Hepatocyte (in vitro differentiated cells): ENCODE measurements around the gene USP1. TPM values are rescaled to one million over a fixed set of nuclear protein-coding genes. Genes with fewer than 3 reads are reported as not detected.
A peak's percentile ranks its signal among the peaks of the same experiment; 100 is the strongest.

Experiments used
- DNase-seq: peaks from one replicate; pipeline ENCODE4 v3.0.0-alpha.2; 2016; ENCODE audit warnings: low spot score
- H2AFZ ChIP-seq: fragments of 200-600 bp; sonication (generic); 2 replicates; pipeline ENCODE4 v1.6.0; 2016; ENCODE audit warnings: antibody characterized with exemption, mild to moderate bottlenecking
- H3K27ac ChIP-seq: fragments of 200-600 bp; sonication (generic); 2 replicates; pipeline ENCODE4 v1.5.1; 2016; ENCODE audit warnings: mild to moderate bottlenecking
- H3K27me3 ChIP-seq: fragments of 200-600 bp; sonication (generic); 2 replicates; pipeline ENCODE4 v1.6.1; 2016
- H3K36me3 ChIP-seq: fragments of 200-600 bp; sonication (generic); replicated peaks from 2 replicates; pipeline ENCODE4 v1.5.1; 2016; ENCODE audit warnings: low read depth; ENCODE audit not compliant: insufficient read depth
- H3K4me1 ChIP-seq: fragments of 200-600 bp; sonication (generic); 2 replicates; pipeline ENCODE4 v1.5.1; 2016; ENCODE audit warnings: mild to moderate bottlenecking, moderate library complexity; ENCODE audit not compliant: insufficient read depth
- H3K4me2 ChIP-seq: fragments of 200-600 bp; sonication (generic); 2 replicates; pipeline ENCODE4 v1.6.0; 2016
- H3K4me3 ChIP-seq: fragments of 200-600 bp; sonication (generic); 2 replicates; pipeline ENCODE4 v1.5.1; 2016; ENCODE audit warnings: mild to moderate bottlenecking
- H3K79me2 ChIP-seq: fragments of 200-600 bp; sonication (generic); 2 replicates; pipeline ENCODE4 v1.6.0; 2017; ENCODE audit warnings: mild to moderate bottlenecking
- H3K9me2 ChIP-seq: fragments of 200-600 bp; sonication (generic); replicated peaks from 2 replicates; pipeline ENCODE4 v1.6.0; 2017; ENCODE audit warnings: mild to moderate bottlenecking; ENCODE audit not compliant: insufficient read depth
- H3K9me3 ChIP-seq: fragments of 200-600 bp; sonication (generic); 2 replicates; pipeline ENCODE4 v1.5.1; 2016; ENCODE audit warnings: low read depth, mild to moderate bottlenecking
- H4K20me1 ChIP-seq: fragments of 200-600 bp; sonication (generic); 2 replicates; pipeline ENCODE4 v1.6.0; 2016; ENCODE audit warnings: mild to moderate bottlenecking; ENCODE audit not compliant: insufficient read depth, poor library complexity, severe bottlenecking
- CTCF ChIP-seq: fragments of 200-600 bp; sonication (generic); IDR thresholded peaks from 2 replicates; pipeline ENCODE4 v1.5.1; 2016; ENCODE audit warnings: antibody characterized with exemption, mild to moderate bottlenecking; ENCODE audit not compliant: poor library complexity
- EZH2 ChIP-seq: fragments of 200-600 bp; sonication (generic); IDR thresholded peaks from 2 replicates; pipeline ENCODE4 v1.6.1; 2016; ENCODE audit warnings: antibody characterized with exemption, mild to moderate bottlenecking, borderline replicate concordance
- EZH2phosphoT487 ChIP-seq: fragments of 200-600 bp; sonication (generic); IDR thresholded peaks from one replicate; pipeline ENCODE4 v1.6.1; 2018; ENCODE audit warnings: antibody characterized with exemption, mild to moderate bottlenecking, low read depth, moderate library complexity; ENCODE audit not compliant: unreplicated experiment, severe bottlenecking
- WGBS: methylation state at CpG from one replicate; pipeline ENCODE4 v1.1.6; 2016; ENCODE audit warnings: low lambda C conversion rate; ENCODE audit errors: missing lambda C conversion rate; 5-methylcytosine and 5-hydroxymethylcytosine counted together
- polyA plus RNA-seq: library from polyadenylated mRNA; unstranded; fragments of >200 nt; fragmentation: Nextera tagmentation; extraction: Ambion mirVana; gene quantifications from 2 replicates; pipeline ENCODE4 v1.2.1, GENCODE V29; 2016
- total RNA-seq: library from RNA; depleted of rRNA; stranded (reverse); fragments of >200 nt; gene quantifications from 2 replicates; pipeline ENCODE4 v1.2.3, GENCODE V29; 2014

USP1 gene
- total and polyA plus RNA-seq, 2 experiments from 2014 or later, result 11.6 to 28.5 TPM

- H3K36me3 ChIP-seq, result no peaks in the 10 kb centered on the region
- H3K4me1 ChIP-seq, result no peaks in the 10 kb centered on the region
- DNase-seq, result no peak
- 86% methylated on average over 4 of the region's 4 CpGs for WGBS
- no peak overlapping the region for H2AFZ ChIP-seq
- H4K20me1 ChIP-seq, result no peaks in the 10 kb centered on the region
- no peaks in the 10 kb centered on the region for H3K79me2 ChIP-seq
- no peak overlapping the region for H3K27ac ChIP-seq
- H3K9me2 ChIP-seq, result no peaks in the 10 kb centered on the region
- no peaks in the 10 kb centered on the region for H3K9me3 ChIP-seq
- H3K27me3 ChIP-seq, result no peaks in the 10 kb centered on the region
- TF ChIP-seq EZH2 (no peak), CTCF (no peak), EZH2phosphoT487 (no peak)
- H3K4me3 ChIP-seq, result no peak overlapping the region
- no peak overlapping the region for H3K4me2 ChIP-seq
Measured at GRCh38 chr1:62428351-62428750, 8.5 kb upstream of the USP1 start.

- DNase-seq, result no peak
- no peaks in the 10 kb centered on the region for H3K9me3 ChIP-seq
Measured at GRCh38 chr1:62429581-62429980, 7.3 kb upstream of the USP1 start.

GRCh38 chr1:62433861-62434617, 2.8 kb upstream of the USP1 start:
- no peaks in the 10 kb centered on the region for H3K9me2 ChIP-seq
- 89% methylated on average over 10 of the region's 10 CpGs for WGBS
- H3K27me3 ChIP-seq, result no peaks in the 10 kb centered on the region
- H3K27ac ChIP-seq, result no peak overlapping the region
- H3K4me2 ChIP-seq, result no peak overlapping the region
- H3K36me3 ChIP-seq, result no peaks in the 10 kb centered on the region
- H3K4me1 ChIP-seq, result peaks cover 7% of the 10 kb centered on the region
- no peak overlapping the region for H2AFZ ChIP-seq
- no peak for DNase-seq
- H4K20me1 ChIP-seq, result peaks cover 11% of the 10 kb centered on the region
- H3K4me3 ChIP-seq, result no peak overlapping the region
- peaks cover 16% of the 10 kb centered on the region for H3K79me2 ChIP-seq
- no peaks in the 10 kb centered on the region for H3K9me3 ChIP-seq
- TF ChIP-seq CTCF, result peak; percentile 21
- TF ChIP-seq EZH2, result no peak

More at GRCh38 chr1:62429581-62429980, 7.3 kb upstream of the USP1 start:
- no peaks in the 10 kb centered on the region for H3K27me3 ChIP-seq
- no peaks in the 10 kb centered on the region for H4K20me1 ChIP-seq
- no peak overlapping the region for H3K4me3 ChIP-seq
- H3K36me3 ChIP-seq, result no peaks in the 10 kb centered on the region
- no peak overlapping the region for H2AFZ ChIP-seq
- no peaks in the 10 kb centered on the region for H3K79me2 ChIP-seq
- TF ChIP-seq EZH2phosphoT487 (no peak), CTCF (no peak)
- H3K9me2 ChIP-seq, result no peaks in the 10 kb centered on the region
- WGBS, result 91% methylated on average over 2 of the region's 2 CpGs
- H3K4me1 ChIP-seq, result no peaks in the 10 kb centered on the region
- no peak overlapping the region for H3K4me2 ChIP-seq
- H3K27ac ChIP-seq, result no peak overlapping the region
